ENCODE data around the gene KCNMA1. TPM values are rescaled to one million over a fixed set of nuclear protein-coding genes. Genes with fewer than 3 reads are reported as not detected.

The KCNMA1 gene
- 38.6 to 89.6 TPM (median 81.0 TPM) in 5 replicates for total RNA-seq (2022; extraction: Qiagen RNA extraction; ENCODE audit: low read depth)

DNA sequence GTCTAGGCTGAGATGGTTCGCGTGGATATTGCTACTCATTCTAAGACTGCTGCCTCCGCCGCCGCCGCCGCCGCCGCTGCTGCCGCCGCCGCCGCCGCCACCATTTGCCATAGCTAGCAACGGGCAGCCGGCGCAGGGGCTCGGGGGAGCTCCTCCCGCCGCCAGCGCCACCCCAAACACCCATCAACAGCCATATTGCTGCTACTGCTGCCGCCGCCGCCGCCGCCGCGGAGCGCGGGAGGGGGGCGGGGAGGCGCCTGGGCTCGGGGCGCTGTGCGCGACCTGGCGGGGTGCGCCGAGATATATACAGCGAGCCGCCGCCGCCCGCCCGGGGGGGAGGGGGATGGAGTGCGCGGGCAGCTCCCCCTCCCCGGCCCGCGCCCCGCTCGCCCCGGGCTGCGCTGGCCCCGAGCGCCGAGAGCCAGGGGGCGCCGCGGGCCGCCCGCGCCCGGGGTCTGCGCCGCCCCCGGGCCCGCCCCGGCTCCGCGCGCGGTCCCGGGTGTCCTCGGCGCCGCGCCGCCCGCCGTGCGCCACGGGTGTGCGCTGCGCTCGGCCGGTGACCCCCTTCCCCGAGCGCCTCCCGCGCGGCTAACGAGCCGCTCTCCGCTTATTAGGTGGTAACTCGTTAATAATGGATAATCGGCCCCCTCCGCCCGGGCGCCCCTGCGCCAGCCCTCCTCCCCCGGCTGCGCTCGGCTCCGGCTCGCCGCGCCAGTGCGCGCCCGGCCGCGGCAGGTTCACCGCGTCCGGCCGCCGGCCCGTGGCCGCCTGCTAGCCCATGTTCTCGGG is at the start of gene KCNMA1:
KCNMA1 (minus strand) TSS at position 277 of the 789 bp plus-strand sequence.

